ENCODE measurements around the gene RPS28.
"Not testable (repeated sequence)": the region's sequence is repeated elsewhere in the genome, so short reads cannot be mapped to it uniquely, and the experiment has no call there.

Gene RPS28

DNA sequence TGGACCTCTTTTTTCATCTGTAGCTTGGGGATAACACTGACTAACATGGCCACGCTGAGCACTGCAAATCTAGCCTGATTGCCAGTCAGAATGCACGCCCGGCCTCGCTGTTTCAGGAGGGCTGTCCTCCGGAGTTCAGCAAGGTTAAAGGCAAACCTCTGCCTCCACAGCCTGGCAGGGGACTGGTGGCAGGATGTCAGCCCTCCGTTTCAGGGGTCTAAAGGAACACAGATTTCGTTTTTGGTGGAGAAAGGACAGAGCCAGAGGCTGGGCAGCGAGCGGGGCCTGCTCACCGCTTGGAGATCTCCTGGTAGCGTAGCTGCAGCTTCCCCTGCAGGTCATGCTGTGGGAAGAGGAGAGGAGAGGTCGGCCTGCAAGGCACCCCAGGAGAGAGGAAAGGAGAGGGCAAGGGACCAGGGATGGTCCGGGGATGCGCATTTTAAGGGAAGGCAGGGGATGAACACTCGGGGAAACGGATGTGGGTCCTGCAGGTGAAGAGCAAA, 681 bp upstream of the RPS28 start:
- DNase-seq: no peak

DNA sequence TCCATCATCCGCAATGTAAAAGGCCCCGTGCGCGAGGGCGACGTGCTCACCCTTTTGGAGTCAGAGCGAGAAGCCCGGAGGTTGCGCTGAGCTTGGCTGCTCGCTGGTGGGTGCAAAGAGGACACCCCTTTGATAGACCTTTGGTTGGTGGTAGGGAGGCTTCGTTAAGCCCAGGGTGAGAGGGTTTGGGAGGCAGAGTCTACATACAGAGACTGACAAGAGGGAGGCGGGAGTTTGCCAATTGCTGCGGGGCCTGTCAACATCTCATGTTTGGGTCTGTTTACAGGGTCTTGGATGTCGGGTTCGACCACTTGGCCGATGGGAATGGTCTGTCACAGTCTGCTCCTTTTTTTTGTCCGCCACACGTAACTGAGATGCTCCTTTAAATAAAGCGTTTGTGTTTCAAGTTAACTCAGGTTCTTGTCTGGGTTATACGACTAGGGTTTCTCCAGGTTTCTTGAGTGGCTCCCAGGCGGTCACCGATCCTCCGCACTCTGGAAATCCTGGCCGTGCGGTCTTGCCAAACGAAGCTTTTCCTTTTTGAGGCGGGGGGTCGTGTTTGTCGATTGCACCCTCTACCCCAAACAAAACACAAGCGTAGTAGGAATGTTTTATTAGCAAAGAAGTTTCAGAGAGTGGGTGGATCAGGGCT, 816 bp downstream of the RPS28 start:
- no peak for DNase-seq

DNA sequence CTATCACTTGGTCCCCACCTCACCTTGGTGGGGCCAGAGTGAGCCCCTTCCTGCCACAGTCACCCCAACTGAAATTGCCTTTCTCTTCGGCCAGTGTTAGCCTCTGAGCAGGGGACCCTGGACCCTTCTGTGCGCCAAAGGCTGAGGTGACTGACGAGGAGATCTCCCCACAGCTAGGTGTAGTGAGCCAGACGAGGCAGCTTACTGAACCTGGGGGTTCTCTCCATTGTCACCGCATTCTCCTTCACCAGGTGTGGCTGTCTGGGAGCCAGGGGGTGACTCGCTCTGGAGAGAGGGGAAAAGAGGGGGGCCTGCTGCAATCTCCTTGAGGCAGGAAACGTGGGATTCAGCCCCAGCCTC, 1.3 kb downstream of the RPS28 start:
- no peak for DNase-seq

DNA sequence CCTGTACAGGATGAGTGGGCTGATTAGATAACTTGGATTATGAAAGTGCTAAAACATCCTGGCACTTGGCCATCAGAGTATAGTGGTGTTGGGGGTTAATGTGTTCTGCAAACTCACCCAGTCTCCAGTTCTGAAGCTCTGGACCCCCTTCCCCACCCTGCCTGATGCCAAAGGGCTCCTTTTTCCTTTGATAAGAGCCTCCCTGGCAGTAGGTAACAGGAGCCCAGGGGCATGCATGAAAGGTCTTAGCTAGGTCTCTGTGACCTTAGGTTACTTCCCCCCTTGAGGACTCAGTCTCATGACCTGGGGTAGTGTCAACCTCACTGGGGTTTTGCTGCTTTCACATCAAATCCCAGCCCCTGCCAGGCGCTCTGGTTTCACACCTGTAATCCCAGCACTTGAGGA, 2.5 kb downstream of the RPS28 start:
- no peak for DNase-seq

DNA sequence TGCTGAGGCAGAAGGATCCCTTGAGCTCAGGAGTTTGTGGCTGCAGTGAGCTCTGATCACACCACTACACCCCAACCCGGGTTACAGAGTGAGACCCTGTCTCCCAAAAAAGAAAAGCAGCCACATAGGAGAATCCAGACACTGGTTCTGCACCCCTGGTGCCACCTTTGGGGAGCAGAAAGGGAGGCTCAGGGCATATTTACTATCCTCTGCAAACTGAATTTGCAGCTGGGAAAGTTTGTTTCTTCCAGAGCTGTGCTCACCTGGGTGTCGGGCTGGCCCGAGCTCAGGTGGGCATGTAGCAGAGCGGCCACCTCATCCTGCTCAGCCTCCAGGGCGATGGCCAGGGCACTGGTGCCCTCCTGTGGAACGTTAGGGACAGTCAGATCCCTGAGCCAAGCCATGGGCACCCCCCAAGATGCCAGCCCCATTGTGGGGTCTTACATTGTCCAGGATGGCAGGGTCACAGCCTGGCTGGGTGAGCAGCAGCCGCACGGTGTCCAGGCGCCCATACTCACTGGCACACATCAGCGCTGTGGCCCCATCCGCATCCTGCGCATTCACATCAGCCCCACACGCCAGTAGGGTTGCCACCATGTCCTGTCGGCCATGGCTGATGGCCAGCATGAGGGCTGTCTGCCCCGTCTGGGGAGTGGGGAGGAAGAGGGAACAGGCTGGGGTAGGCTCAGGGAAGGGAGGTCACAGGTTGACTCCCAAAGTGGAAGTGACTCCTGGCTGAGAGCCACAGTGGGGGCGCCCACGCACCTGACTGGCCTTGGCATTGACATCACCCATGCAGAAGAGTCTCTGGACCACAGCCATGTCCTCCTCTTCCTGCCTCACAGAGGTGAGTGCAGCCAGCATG, 3.1 kb downstream of the RPS28 start:
- no peak for DNase-seq

DNA sequence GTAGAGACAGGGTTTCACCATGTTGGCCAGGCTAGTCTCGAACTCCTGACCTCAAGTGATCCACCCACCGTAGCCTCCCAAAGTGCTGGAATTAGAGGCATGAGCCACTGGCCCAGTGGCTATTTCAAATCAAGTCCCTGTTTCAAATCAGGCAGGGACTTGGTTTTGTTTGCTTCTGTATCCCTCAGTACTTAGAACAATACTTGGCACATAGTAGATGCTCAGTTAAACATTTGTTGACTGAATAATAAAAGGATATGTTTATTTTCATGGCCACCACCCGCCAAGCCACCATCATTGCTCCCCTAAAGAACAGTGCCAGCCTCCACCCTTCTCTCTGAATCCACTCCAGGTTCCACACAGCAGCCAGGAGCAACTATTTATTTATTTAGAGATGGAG, 4.2 kb downstream of the RPS28 start:
- DNase-seq: no peak

DNA sequence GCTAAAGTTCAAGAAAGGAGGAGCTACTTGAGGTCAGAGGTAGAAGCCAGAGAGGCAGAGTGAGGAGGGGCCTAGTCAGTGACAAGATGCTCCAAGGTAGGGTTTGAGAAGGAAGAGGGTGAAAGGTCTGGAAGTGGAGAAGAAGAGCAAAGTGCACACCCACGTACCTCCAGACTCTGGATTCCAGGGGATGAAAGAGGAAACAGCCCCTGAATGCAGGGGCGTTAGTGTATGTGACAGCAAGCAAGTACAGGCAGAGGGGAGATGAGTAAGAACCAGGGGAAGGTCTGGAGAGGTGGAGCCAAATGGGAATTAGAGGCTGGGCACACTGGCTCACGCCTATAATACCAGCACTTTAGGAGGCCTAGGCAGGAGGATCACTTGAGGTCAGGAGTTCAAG, 8.7 kb downstream of the RPS28 start:
- DNase-seq: no peak

DNA sequence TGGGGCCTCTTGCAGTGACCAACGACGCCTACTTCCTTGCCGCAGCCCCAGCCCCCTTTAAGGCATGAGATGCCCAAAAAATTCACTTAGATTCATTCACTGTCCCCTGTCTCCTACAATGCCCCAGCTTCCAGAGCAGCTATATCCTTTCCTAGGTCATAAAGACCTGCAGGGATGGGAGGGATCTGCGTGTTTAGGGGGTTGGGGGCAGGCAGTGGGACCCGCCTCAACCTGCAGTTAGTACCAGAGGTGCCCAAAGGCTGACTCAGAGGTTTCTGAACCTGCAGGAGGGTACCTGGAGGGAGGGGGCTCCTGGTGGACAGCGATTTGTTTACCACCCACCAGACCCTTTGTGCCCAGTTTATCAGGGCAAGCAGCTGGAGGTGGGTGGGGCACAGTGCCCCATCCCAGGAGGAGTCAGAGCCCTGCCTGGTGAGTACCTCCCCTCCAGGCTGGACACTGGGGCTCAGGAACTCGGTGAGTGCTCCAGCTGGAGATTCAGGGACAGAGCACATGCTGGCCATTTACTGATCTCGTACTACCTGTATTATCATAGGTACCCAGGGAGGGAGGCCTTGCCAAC, 10.1 kb downstream of the RPS28 start:
- DNase-seq: no peak

DNA sequence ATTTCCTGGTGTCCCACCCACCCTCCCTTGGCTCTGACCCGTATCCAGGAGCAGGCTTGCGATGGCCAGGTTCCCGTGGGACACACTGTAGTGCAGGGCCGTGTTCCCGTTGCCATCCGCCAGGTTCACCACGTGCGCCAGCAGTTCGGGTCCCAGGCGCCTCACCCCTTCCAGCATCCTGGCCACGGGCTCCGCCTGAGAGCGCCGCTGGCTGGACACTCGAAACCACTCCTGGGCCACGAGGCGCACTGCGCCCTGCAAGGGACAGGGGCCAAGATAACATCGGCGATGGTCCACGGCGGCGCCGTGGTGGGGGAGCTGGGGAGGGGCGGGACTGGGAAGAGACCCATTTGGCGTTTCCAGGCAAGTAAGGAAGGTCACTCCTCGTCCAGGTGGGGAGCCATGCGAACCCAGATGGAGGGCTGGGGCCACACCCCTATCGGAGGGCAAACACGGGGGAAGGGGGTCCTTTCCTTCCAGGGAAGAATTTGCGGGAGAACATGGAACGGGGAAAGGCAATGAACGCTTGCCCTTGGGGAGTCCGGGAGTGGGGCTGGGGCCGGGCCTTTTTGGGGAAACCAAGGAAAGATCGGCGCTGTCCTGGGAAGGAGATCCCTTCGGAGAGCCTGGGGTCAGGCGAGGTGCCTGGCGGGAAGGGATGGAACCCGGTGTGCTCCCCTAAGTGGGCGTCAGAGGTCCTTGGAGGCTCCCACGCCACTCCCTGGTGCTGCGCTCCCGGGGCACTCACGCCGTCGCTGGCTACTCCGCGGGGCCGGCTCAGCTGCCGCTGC, 11.9 kb downstream of the RPS28 start:
- DNase-seq: no peak

DNA sequence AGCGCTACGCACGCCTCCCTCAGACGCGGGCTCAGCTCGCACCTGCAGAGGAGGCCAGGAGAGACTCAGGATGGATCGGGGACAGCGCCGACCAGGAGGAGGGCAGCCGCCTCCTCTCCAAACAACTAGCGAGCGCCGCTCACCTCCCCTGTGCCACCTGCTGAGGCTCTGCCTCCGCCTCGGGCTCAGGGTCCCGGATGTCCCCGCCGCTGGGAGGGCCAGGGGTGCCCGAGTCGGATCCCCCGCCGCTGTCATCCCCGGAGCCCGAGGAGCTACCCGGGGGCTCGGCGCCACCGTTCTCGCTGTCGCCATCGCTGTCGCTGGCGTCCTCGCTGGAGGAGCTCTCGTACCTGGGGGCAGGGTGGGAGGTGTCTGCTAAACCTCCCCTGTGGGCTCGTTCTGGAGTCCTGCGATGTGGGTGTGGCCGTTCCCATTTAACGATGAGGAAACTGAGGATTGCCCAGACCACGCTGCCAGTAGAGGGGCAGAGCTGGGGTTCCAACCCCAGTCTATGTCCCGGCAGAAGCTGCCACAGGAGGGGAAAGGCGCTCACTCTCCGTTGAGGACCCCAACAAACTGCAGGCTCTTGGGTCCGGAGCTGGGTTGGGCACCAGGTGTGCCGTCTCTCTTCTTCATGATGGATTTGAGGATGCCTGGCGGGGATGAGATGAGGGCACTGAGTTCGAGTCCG, 12.6 kb downstream of the RPS28 start:
- DNase-seq: no peak

DNA sequence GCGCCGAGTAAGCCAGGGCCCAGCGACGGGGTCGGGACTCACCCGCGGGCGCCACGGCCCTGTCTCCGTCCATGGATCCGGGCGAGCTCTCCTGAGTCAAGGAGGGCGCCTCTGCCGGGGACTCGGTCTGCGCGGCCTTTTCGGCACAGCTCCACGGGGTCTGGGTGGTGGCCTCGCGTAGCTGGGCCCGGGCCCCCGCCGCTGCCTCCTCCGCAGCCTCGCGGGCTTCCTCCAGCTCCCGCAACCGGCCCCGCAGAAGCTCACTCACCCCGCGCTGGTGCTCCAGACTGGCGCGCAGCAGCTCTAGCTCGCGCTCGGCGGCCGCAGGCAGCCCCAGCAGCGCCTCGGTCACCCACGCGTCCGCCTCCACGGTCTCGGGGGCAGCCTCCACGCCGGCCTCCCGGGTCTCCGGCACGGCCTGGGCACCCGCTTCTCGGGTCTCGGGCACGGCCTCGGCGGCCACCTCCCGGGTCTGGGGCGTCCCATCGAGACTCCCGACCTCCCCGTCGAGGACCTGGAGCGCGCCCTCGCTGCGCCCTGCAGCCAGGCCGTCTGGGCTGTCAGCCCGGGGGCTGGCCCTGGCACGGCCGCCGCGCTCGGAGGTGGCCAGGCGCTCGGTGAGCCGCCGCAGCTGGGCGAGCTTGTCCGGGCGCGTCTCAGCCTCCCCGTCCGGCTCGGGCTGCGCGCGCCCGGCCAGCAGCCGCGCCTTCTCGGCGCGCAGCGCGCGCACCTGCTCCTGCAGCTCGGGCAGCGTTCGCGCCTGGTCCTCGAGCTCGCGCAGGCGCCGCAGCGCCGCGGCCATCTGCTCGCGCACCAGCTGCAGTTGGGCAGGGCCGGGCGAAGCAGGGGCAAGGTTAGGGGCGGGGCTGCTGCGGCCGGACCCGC, 13.4 kb downstream of the RPS28 start:
- no peak for DNase-seq

DNA sequence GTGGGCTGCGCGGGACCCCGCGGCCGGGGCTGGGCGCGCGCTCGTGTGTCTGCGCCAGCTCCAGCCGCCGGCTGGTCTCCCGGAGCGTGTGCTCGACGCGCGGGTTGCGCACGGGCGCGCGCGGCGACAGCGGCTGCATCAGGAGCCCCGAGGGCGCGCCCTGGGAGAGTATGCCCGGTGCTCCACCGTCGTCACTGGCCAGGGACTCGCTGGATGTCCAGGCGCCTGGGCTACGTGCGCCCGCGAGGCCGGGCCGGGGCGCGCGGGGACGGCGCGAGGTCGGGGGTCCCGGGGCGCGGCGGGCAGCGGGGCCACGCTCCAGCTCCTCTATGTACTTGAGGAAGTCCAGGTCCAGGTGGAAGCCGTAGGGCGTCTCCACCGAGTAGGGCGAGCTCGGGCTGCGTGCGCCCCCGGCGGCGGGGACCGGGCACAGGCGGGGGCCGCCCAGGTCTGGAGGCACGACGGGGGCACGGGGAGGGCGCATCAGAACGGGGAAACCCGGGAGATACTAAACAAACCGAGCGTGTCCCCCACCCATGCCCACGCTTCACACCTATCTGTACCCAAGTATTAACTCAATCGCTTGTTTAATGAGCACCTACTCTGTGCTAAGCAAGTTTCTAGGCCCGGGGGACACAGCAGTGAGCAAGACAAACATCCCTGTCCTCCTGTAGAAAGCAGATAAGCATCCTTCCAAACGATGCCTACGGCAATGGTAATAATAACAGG, 14.2 kb downstream of the RPS28 start:
- DNase-seq: no peak

DNA sequence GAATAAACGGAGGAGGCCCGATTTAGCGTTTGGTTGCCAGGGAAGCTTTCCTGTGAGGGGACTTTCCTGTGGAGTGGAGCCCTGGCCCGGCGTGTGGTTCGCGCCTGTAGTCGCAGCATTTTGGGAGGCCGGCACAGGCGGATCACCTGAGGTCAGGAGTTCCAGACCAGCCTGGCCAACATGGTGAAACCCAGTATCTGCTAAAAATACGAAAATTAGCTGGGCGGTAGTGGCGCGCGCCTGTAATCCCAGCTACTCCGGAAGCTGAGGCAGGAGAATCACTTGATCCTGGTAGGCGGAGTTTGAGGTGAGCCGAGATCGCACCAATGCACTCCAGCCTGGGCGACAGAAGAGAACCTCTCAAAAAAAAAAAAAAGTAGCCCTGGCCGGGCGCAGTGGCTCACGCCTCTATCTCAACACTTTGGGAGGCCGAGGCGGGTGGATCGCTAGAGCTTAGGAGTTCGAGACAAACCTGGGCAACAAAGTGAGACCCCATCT, 14.8 kb downstream of the RPS28 start:
- DNase-seq: no peak

DNA sequence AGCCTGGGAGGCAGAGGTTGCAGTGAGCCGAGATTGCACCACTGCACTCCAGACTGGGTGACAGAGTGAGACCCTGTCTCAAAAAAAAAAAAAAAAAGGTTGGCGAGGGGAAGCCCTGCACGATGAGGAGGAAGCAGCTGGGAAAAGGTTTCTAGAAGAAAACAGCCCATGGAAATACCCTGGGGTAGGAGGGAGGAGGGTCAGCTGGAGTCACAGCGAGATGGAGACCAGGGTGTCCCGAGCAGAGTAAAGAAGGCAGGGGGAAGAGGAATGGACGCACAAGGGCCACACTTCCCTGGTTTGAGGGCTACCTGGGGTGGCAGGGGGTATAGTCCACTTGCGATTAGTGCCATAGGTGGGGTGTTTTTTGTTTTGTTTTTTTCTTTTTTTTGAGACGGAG, 15.4 kb downstream of the RPS28 start:
- no peak for DNase-seq

DNA sequence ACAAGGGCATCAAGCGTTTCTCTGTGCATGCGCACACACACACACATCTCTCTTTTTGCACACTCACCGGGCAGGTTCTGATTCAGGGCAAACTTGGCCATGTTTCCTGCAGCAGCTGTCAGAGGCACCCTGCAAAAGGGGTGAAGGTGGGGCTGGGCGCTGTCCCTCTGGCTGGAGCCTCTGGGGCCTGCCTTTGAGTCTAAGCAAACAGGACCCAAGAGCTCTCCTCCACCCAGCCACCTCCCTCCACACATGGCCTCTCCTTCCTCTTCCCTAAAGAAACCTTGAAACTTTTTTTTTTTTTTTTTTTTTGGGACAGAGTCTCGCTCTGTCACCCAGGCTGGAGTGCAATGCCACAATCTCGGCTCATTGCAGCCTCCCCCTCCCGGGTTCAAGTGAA, 16.4 kb downstream of the RPS28 start:
- no peak for DNase-seq

DNA sequence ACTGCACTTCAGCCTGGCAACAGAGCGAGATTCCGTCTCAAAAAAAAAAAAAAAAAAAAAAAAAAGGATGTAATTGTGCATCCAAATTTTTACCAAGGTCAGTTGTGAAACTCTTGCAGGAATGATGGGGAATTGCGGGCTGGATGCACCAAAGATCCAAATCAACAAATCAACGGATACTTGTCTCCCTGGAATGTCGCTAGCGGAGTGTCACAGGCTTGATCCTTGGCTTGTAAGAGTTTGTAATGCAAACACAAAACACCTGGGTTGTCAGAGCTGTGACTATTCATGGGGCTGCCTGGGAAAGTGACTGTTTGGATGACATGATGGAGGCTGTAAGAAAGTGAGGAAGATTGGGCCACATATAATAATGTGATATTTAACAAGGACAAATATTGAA, 17.5 kb downstream of the RPS28 start:
- no peak for DNase-seq

DNA sequence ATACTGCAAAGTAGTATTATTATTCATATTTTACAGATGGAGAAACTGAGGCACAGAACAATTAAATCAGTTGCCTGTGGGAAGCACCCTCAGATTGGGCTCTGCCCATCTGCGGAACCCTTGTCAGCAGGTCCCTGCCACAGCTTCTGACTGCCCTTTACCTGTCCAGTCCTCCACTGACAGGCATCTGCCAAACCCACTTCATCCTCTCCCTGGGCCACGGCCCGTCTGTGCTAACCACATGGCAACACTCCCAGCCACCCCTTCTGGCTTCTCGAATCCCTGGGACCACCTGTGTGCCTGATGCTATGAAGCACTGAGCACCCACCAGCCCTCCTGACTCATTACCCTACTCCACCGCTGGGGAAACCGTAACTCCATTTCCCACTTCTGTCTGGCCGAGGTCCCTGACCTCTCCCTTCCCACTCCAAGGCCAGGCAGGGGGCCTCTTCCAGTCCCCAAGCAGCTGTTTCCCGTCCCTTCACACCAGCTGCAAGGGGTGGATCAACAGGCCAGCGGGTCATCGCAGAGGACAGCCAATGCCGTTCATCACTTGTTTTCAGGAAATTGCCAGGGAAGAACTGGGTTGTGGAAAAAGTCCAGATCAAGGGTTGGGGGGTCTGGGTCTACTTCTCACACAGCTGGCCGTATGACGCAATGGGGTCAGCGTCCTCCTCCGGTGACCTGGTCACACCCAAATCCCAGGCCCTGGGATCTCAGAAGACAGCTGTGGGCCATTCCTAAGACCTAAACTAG, 19.2 kb downstream of the RPS28 start:
- DNase-seq: no peak

DNA sequence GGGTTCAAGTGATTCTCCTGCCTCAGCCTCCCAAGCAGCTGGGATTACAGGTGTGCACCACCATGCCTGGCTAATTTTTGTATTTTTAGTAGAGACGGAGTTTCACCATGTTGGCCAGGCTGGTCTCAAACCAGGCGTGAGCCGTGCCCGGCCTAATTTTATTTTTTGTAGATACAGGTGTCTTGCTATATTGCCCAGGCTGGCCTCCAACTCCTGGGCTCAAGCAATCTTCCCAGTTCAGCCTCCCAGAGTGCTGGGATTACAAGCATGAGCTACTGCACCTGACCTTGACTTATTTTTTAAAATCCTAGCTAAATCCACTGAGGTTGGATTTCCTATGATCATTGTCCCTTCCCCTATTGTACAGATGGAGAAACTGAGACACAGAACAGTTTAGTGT, 20.2 kb downstream of the RPS28 start:
- DNase-seq: not testable (repeated sequence)

DNA sequence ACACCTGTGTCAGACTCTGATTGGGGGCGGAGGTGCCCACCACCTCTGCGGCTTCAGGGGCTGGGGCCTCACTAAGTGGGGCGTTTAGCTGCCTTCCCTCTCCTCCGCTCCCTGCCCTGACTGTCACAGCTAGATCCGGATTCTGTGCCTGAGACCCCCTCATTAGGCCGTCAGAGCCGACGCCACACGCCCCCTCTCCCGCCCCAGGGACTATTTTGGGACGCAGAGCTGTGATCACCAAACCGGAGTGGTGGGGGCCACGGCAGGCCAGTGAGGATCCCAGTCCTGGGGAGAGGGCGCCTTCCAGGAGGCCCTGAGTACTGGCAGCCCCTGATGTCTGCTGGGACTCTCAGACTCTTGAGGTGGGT, 21.0 kb downstream of the RPS28 start:
- DNase-seq: no peak
